GM12878 (cell line): ENCODE data around the gene PTMA. TPM values are rescaled to one million over a fixed set of nuclear protein-coding genes. Genes with fewer than 3 reads are reported as not detected.

Experiments used
- ATF7 ChIP-seq: fragments of 450-650 bp; IDR thresholded peaks from 2 replicates; pipeline ENCODE4 v1.6.1; 2016; ENCODE audit warnings: low read depth, mild to moderate bottlenecking
- BHLHE40 ChIP-seq, 2 experiments: fragments of 450-650 bp in 1 of 2; IDR thresholded peaks; 2 replicates each; pipeline ENCODE4 v1.6.1; 2011 to 2017; ENCODE audit warnings: low read depth in 2 of 2, borderline replicate concordance in 1 of 2, improper control_type of control experiment in 1 of 2, low read length in 1 of 2, mild to moderate bottlenecking in 1 of 2
- BMI1 ChIP-seq: fragments of 450-650 bp; IDR thresholded peaks from 2 replicates; pipeline ENCODE4 v1.6.1; 2016; ENCODE audit warnings: mild to moderate bottlenecking, moderate library complexity, borderline replicate concordance
- CBFB ChIP-seq: IDR thresholded peaks from 2 replicates; pipeline ENCODE4 v1.6.1; 2016; ENCODE audit warnings: antibody characterized with exemption, low read depth
- ETV6 ChIP-seq, 2 experiments: fragments of 450-650 bp in 1 of 2; IDR thresholded peaks in 1 of 2; conservative IDR thresholded peaks in 1 of 2; 2 replicates each; pipeline ENCODE4 v1.6.1; 2014; ENCODE audit warnings: antibody characterized with exemption in 1 of 2, borderline replicate concordance in 1 of 2, low read depth in 1 of 2, mild to moderate bottlenecking in 1 of 2, moderate library complexity in 1 of 2
- JUND ChIP-seq: IDR thresholded peaks from 2 replicates; pipeline ENCODE4 v1.6.1; 2012; ENCODE audit warnings: low read depth, mild to moderate bottlenecking, low read length, improper control_type of control experiment, moderate library complexity
- KLF5 ChIP-seq: fragments of 450-650 bp; IDR thresholded peaks from 2 replicates; pipeline ENCODE4 v1.6.1; 2014; ENCODE audit warnings: mild to moderate bottlenecking; ENCODE audit not compliant: partially characterized antibody
- MYB ChIP-seq: fragments of 150-350 bp; IDR thresholded peaks from 2 replicates; pipeline ENCODE4 v1.6.1; 2014; ENCODE audit warnings: mild to moderate bottlenecking, low read depth, low read length, borderline replicate concordance
- NBN ChIP-seq: fragments of 450-650 bp; IDR thresholded peaks from 2 replicates; pipeline ENCODE4 v1.6.1; 2016
- NFIC ChIP-seq: IDR thresholded peaks from 2 replicates; pipeline ENCODE4 v1.6.1; 2012; ENCODE audit warnings: low read depth, mild to moderate bottlenecking, inconsistent platforms, low read length, moderate library complexity
- NFXL1 ChIP-seq: fragments of 450-650 bp; IDR thresholded peaks from 2 replicates; pipeline ENCODE4 v1.6.1; 2017; ENCODE audit warnings: antibody characterized with exemption, mild to moderate bottlenecking, borderline replicate concordance
- NR2F1 ChIP-seq: fragments of 450-650 bp; conservative IDR thresholded peaks from 2 replicates; pipeline ENCODE4 v1.6.1; 2017; ENCODE audit warnings: mild to moderate bottlenecking
- PBX3 ChIP-seq: IDR thresholded peaks from 2 replicates; pipeline ENCODE4 v1.6.1; 2011; ENCODE audit warnings: mild to moderate bottlenecking, low read depth, low read length, moderate library complexity; ENCODE audit not compliant: insufficient replicate concordance
- PML ChIP-seq: IDR thresholded peaks from 2 replicates; pipeline ENCODE4 v1.6.1; 2012; ENCODE audit warnings: low read length, inconsistent platforms
- POU2F2 ChIP-seq: IDR thresholded peaks from 3 replicates; pipeline ENCODE4 v1.6.1; 2011; ENCODE audit warnings: low read depth, mild to moderate bottlenecking, low read length, borderline replicate concordance
- RAD21 ChIP-seq: IDR thresholded peaks from 2 replicates; pipeline ENCODE4 v1.6.1; 2011; ENCODE audit warnings: mild to moderate bottlenecking, low read depth, low read length, moderate library complexity; ENCODE audit not compliant: insufficient read depth
- SIN3A ChIP-seq: IDR thresholded peaks from 2 replicates; pipeline ENCODE4 v1.6.1; 2012; ENCODE audit warnings: low read depth, low read length, improper control_type of control experiment
- SMAD1 ChIP-seq: fragments of 450-650 bp; IDR thresholded peaks from 2 replicates; pipeline ENCODE4 v1.6.1; 2018; ENCODE audit warnings: mild to moderate bottlenecking, low read depth; ENCODE audit not compliant: partially characterized antibody
- TARDBP ChIP-seq: IDR thresholded peaks from 2 replicates; pipeline ENCODE4 v1.6.1; 2016; ENCODE audit warnings: borderline replicate concordance
- ZBTB40 ChIP-seq: fragments of 450-650 bp; IDR thresholded peaks from 2 replicates; pipeline ENCODE4 v1.6.1; 2016; ENCODE audit warnings: mild to moderate bottlenecking, moderate library complexity, borderline replicate concordance
- ZNF687 ChIP-seq: fragments of 450-650 bp; IDR thresholded peaks from 2 replicates; pipeline ENCODE4 v1.6.1; 2017; ENCODE audit warnings: mild to moderate bottlenecking, moderate library complexity
- polyA plus RNA-seq, 11 experiments: library from polyadenylated mRNA; depleted of rRNA in 4 of 11; unstranded in 6 of 11; stranded (reverse) in 5 of 11; fragments of >200 nt; fragmentation: Nextera tagmentation in 4 of 11; fragmentation: Illumina TruSeq in 1 of 11; extraction: Ambion mirVana in 4 of 11; extraction: Trizol in 1 of 11; gene quantifications; 1 replicate in 1 of 11; 2 replicates in 10 of 11; pipeline versions ENCODE4 v1.2.1 to v1.2.3, GENCODE V29; 2011 to 2016; ENCODE audit warnings: inconsistent platforms in 2 of 11, missing spikeins in 2 of 11, low read depth in 1 of 11
- total RNA-seq, 4 experiments: library from RNA; depleted of rRNA in 3 of 4; stranded (reverse); fragments of >200 nt in 3 of 4; fragmentation: Illumina TruSeq in 1 of 4; extraction: Trizol in 1 of 4; gene quantifications; 2 replicates each; pipeline versions ENCODE4 v1.2.1 to v1.2.3, GENCODE V29; 2013 to 2021

Gene PTMA
- total and polyA plus RNA-seq, 10 of the 15 experiments (the other 5 are each of a cell fraction or from before 2014, with no cell fraction given), result 1,144 to 5,018 (median 3,464) TPM

- TF ChIP-seq ZNF687 (peak; percentile 71; the same call in 1 of the 2 replicates), JUND (0 out of 2 replicates have a peak, but pooled peaks have one; percentile 20), KLF5 (no peak), PBX3 (no peak), MYB (no peak), PML (no peak), BMI1 (no peak), ATF7 (no peak), ZBTB40 (no peak), POU2F2 (peak; percentile 99), NBN (no peak), NFXL1 (no peak), TARDBP (no peak), ETV6 (conservative IDR thresholded peaks at IDR 0.05 in 1 of 2, IDR thresholded peaks at IDR 0.05 in 1 of 2; ENCODE audit: borderline replicate concordance in 1 of 2, low read depth in 1 of 2) (no peak), RAD21 (no peak), SMAD1 (peak; percentile 19), CBFB (0 out of 2 replicates have a peak, but pooled peaks have one; percentile 26), NR2F1 (peak; percentile 90), BHLHE40 (IDR thresholded peaks at IDR 0.05; ENCODE audit: borderline replicate concordance in 1 of 2, low read depth in 2 of 2, low read length in 1 of 2) (peak; percentile 43 to 50; a peak in 1 of 4 replicates), NFIC (no peak), SIN3A (no peak)
These were observed 36.9 kb upstream of the PTMA start (continued) for GRCh38 chr2:231671270-231672050.
